T-helper 1 cell (primary cell): ENCODE results near the gene STC2.

ENCODE experiments used
- DNase-seq, 5 donors: peaks; one replicate each; pipeline ENCODE4 v3.0.0-alpha.2; 2012 to 2020

The STC2 gene

GRCh38 chr5:173312821-173313220 lies 15.4 kb downstream of the STC2 start:
- DNase-seq, result no peak

GRCh38 chr5:173311818-173312585 lies 16.2 kb downstream of the STC2 start:
- DNase-seq, result no peak

GRCh38 chr5:173310861-173311785 lies 17.1 kb downstream of the STC2 start:
- no peak for DNase-seq

GRCh38 chr5:173310218-173310769 lies 17.9 kb downstream of the STC2 start:
- DNase-seq, result no peak

GRCh38 chr5:173309731-173310130 lies 18.5 kb downstream of the STC2 start:
- no peak for DNase-seq

- DNase-seq, result no peak
These were observed 20.0 kb downstream of the STC2 start for GRCh38 chr5:173308226-173308625.

GRCh38 chr5:173307695-173308094 lies 20.5 kb downstream of the STC2 start:
- no peak for DNase-seq

GRCh38 chr5:173306695-173307094 lies 21.5 kb downstream of the STC2 start:
- no peak for DNase-seq

- DNase-seq, result no peak
These were observed 23.6 kb downstream of the STC2 start for GRCh38 chr5:173304591-173304988.

- no peak for DNase-seq
These were observed 24.2 kb downstream of the STC2 start for GRCh38 chr5:173303878-173304590.

GRCh38 chr5:173302546-173303155 lies 25.6 kb downstream of the STC2 start:
- no peak for DNase-seq

GRCh38 chr5:173301695-173302545 lies 26.3 kb downstream of the STC2 start:
- no peak for DNase-seq

GRCh38 chr5:173300389-173301047 lies 27.7 kb downstream of the STC2 start:
- no peak for DNase-seq

GRCh38 chr5:173299820-173300219 lies 28.4 kb downstream of the STC2 start:
- no peak for DNase-seq

GRCh38 chr5:173298213-173298926 lies 29.8 kb downstream of the STC2 start:
- DNase-seq, result no peak

- no peak for DNase-seq
These were observed 30.4 kb downstream of the STC2 start for GRCh38 chr5:173297813-173298212.

- no peak for DNase-seq
These were observed 31.2 kb downstream of the STC2 start for GRCh38 chr5:173296737-173297676.

- no peak for DNase-seq
These were observed 32.4 kb downstream of the STC2 start for GRCh38 chr5:173295796-173296195.
